Uterus (tissue), 2 donors: ENCODE data around the gene FAM174C.
A peak's percentile ranks its signal among the peaks of the same experiment; 100 is the strongest.

Experiments used
- CTCF ChIP-seq, 4 experiments: fragments of 200-600 bp in 2 of 4; fragments of 450-650 bp in 2 of 4; sonication (generic) in 2 of 4; IDR thresholded peaks; one replicate each; pipeline ENCODE4 v1.5.1; 2016 to 2019; ENCODE audit warnings: antibody characterized with exemption in 4 of 4, mild to moderate bottlenecking in 2 of 4, moderate library complexity in 1 of 4
- POLR2A ChIP-seq, 2 donors: fragments of 450-650 bp; IDR thresholded peaks; one replicate each; pipeline ENCODE4 v1.6.1; 2016; ENCODE audit warnings: antibody characterized with exemption in 2 of 2, mild to moderate bottlenecking in 1 of 2, moderate library complexity in 1 of 2

DNA sequence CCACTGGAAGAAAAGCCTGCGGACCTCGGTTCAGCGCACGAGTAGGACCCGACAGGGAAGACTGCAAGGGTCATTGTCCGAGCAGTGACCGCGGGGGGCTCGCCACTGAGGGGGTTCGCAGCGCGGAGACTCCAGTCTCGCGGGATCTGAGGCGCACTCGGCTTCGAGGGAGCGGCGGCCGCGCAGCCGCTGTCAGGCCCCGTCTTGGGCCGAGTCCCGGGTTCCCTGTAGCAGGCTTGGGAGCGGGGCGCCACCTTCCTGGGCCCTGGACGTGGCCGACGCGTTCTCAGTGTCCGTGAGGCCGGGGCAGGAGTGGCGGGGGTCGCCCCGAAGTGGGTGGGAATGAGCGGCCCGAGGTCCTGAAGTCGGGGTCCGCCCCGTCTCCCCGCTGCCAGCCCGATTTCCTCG is 474 bp upstream of the FAM174C start:
- TF ChIP-seq CTCF (IDR thresholded peaks at IDR 0.05) (peak in 1 of 4 experiments; percentile 0), POLR2A (IDR thresholded peaks at IDR 0.05) (no peak)
